Sigmoid colon (tissue), 4 donors: Measurements from ENCODE around the gene LAIR2.

ENCODE experiments used
- EP300 ChIP-seq, 4 donors: sonication (generic); formaldehyde crosslinking; IDR thresholded peaks; one replicate each; pipeline ENCODE4 v1.6.1; 2017; ENCODE audit warnings: antibody characterized with exemption in 4 of 4
- POLR2A ChIP-seq, 2 donors: fragments of 450-650 bp; IDR thresholded peaks; one replicate each; pipeline ENCODE4 v1.6.1; 2016; ENCODE audit warnings: antibody characterized with exemption in 2 of 2, mild to moderate bottlenecking in 2 of 2, moderate library complexity in 2 of 2
- POLR2AphosphoS5 ChIP-seq, 4 donors: sonication (generic); formaldehyde crosslinking; IDR thresholded peaks; one replicate each; pipeline ENCODE4 v1.6.1; 2017; ENCODE audit warnings: antibody characterized with exemption in 4 of 4
- TF ChIP-seq, protein P1 (sequence below), 4 experiments: fragments of 450-650 bp in 3 of 4; fragments of 200-600 bp in 1 of 4; IDR thresholded peaks; one replicate each; pipeline ENCODE4 v1.5.1; 2016 to 2019; ENCODE audit warnings: antibody characterized with exemption in 4 of 4, mild to moderate bottlenecking in 3 of 4, moderate library complexity in 2 of 4

DNA sequence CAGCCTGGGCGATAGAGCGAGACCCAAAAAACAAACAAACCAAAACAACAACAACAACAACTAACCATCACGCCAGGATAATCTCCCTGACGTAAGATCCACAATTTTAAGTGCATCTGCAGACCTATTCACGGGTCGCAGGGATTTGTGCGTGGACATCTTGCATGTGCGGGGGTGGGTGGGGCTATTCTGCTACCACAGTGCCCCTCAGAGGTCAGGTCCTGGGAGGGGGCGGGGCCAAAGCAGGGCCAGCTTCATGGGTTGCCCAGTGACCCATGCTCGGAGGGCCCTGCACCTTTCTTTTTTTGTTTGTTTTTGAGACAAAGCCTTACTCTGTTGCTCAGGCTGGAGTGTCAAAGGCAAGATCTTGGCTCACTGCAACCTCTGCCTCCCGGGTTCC lies 26.9 kb upstream of the LAIR2 start:
- TF ChIP-seq POLR2A (IDR thresholded peaks at IDR 0.05) = no peak
- TF ChIP-seq, protein P1, sequence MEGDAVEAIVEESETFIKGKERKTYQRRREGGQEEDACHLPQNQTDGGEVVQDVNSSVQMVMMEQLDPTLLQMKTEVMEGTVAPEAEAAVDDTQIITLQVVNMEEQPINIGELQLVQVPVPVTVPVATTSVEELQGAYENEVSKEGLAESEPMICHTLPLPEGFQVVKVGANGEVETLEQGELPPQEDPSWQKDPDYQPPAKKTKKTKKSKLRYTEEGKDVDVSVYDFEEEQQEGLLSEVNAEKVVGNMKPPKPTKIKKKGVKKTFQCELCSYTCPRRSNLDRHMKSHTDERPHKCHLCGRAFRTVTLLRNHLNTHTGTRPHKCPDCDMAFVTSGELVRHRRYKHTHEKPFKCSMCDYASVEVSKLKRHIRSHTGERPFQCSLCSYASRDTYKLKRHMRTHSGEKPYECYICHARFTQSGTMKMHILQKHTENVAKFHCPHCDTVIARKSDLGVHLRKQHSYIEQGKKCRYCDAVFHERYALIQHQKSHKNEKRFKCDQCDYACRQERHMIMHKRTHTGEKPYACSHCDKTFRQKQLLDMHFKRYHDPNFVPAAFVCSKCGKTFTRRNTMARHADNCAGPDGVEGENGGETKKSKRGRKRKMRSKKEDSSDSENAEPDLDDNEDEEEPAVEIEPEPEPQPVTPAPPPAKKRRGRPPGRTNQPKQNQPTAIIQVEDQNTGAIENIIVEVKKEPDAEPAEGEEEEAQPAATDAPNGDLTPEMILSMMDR (IDR thresholded peaks at IDR 0.05) = no peak
- TF ChIP-seq POLR2AphosphoS5 (IDR thresholded peaks at IDR 0.05) = no peak
- TF ChIP-seq EP300 (IDR thresholded peaks at IDR 0.05) = no peak
